Measurements from ENCODE around the gene LMOD1. TPM values are rescaled to one million over a fixed set of nuclear protein-coding genes. Genes with fewer than 3 reads are reported as not detected.

The LMOD1 gene
- total and polyA plus RNA-seq, 11 donors: 4.6 to 24.9 (median 10.0) TPM

GRCh38 chr1:201883266-201883665, 63.1 kb downstream of the LMOD1 start:
- TF ChIP-seq POLR2A (IDR thresholded peaks at IDR 0.05): no peak
- no peak for TF ChIP-seq CTCF (IDR thresholded peaks at IDR 0.05)
- DNase-seq (no peak), ATAC-seq (no peak)
- intact Hi-C loops (cut with DNase I): loop anchor here in 1 of 10 donors (10.0 kb wide), 1 partner anchor 222 kb away; no protein-coding TSS in a partner anchor
- H3K27ac ChIP-seq: peak overlapping the region; percentile 77 to 97 (median 88)
- peaks cover 0 to 5% (median 0%) of the 10 kb centered on the region in 9 donors for H3K27me3 ChIP-seq
- no peaks in the 10 kb centered on the region for H3K36me3 ChIP-seq
- H3K4me1 ChIP-seq: peaks cover 0 to 59% (median 37%) of the 10 kb centered on the region in 12 donors
- no peaks in the 10 kb centered on the region for H3K9me3 ChIP-seq
- WGBS, 4 donors: 73 to 78% (median 76%) methylated on average over 3 of the region's 3 CpGs
- no peak overlapping the region for H3K4me3 ChIP-seq

- TF ChIP-seq CTCF (IDR thresholded peaks at IDR 0.05): peak in 1 of 12 donors; percentile 14
- TF ChIP-seq POLR2A (IDR thresholded peaks at IDR 0.05): no peak
- H3K4me3 ChIP-seq: no peak overlapping the region
- peak overlapping the region in 11 of 12 donors; percentile 77 to 97 (median 88) for H3K27ac ChIP-seq
- peak in 1 of 5 donors; percentile 17 for DNase-seq
- 70 to 83% (median 73%) methylated on average over 2 of the region's 2 CpGs for WGBS, 4 donors
- peak in 3 of 4 donors; percentile 2 to 35 (median 9) for ATAC-seq
- intact Hi-C loops (cut with DNase I): loop anchor here in 1 of 10 donors (10.0 kb wide), 1 partner anchor 222 kb away; no protein-coding TSS in a partner anchor
- H3K36me3 ChIP-seq: no peaks in the 10 kb centered on the region
- no peaks in the 10 kb centered on the region for H3K27me3 ChIP-seq
- peaks cover 0 to 58% (median 37%) of the 10 kb centered on the region in 12 donors for H3K4me1 ChIP-seq
- H3K9me3 ChIP-seq: no peaks in the 10 kb centered on the region
These were observed 63.6 kb downstream of the LMOD1 start for GRCh38 chr1:201882665-201883132.

GRCh38 chr1:201881617-201882016, 64.7 kb downstream of the LMOD1 start:
- peaks cover 0 to 5% (median 0%) of the 10 kb centered on the region in 9 donors for H3K36me3 ChIP-seq
- no peaks in the 10 kb centered on the region for H3K27me3 ChIP-seq
- H3K27ac ChIP-seq: no peak overlapping the region
- 82 to 90% (median 86%) methylated on average over 1 of the region's 1 CpG for WGBS, 4 donors
- no peak overlapping the region for H3K4me3 ChIP-seq
- ATAC-seq: no peak
- intact Hi-C loops (cut with DNase I): loop anchor here in 1 of 10 donors (10.0 kb wide), 1 partner anchor 223 kb away; no protein-coding TSS in a partner anchor
- DNase-seq: no peak
- no peak for TF ChIP-seq CTCF (IDR thresholded peaks at IDR 0.05)
- TF ChIP-seq POLR2A (IDR thresholded peaks at IDR 0.05): no peak
- H3K9me3 ChIP-seq: no peaks in the 10 kb centered on the region
- H3K4me1 ChIP-seq: peaks cover 0 to 49% (median 36%) of the 10 kb centered on the region in 12 donors

GRCh38 chr1:201880928-201881571, 65.3 kb downstream of the LMOD1 start:
- intact Hi-C loops (cut with DNase I): loop anchor here in 1 of 10 donors (10.0 kb wide), 1 partner anchor 224 kb away; no protein-coding TSS in a partner anchor

More at GRCh38 chr1:201880928-201881571, 65.3 kb downstream of the LMOD1 start:
- TF ChIP-seq POLR2A (IDR thresholded peaks at IDR 0.05) (no peak), CTCF (IDR thresholded peaks at IDR 0.05) (no peak)
- Histone ChIP-seq H3K4me3 (no peak overlapping the region), H3K4me1 (peaks cover 0 to 48% (median 34%) of the 10 kb centered on the region in 12 donors), H3K27me3 (no peaks in the 10 kb centered on the region), H3K27ac (no peak overlapping the region), H3K9me3 (no peaks in the 10 kb centered on the region), H3K36me3 (peaks cover 0 to 11% (median 3%) of the 10 kb centered on the region in 9 donors)
- no peak for ATAC-seq
- WGBS, 4 donors: 75 to 83% (median 78%) methylated on average over 6 of the region's 6 CpGs
- DNase-seq: no peak

Data from heart left ventricle (tissue), 16 donors.